Fibroblast of lung (primary cell): ENCODE data around the gene RAB40B.

ENCODE experiments used
- CTCF ChIP-seq, 2 donors: IDR thresholded peaks in 1 of 2; conservative IDR thresholded peaks in 1 of 2; 1 replicate in 1 of 2; 2 replicates in 1 of 2; pipeline ENCODE4 v1.5.1; 2011 to 2012; ENCODE audit warnings: low read length in 2 of 2, control low read depth in 1 of 2, inconsistent platforms in 1 of 2, low read depth in 1 of 2, mild to moderate bottlenecking in 1 of 2
- EZH2 ChIP-seq: IDR thresholded peaks from 2 replicates; pipeline ENCODE4 v1.5.1; 2012; ENCODE audit warnings: low read length, control low read depth, mild to moderate bottlenecking; ENCODE audit errors: missing control alignments

- TF ChIP-seq CTCF (conservative IDR thresholded peaks at IDR 0.05 in 1 of 2, IDR thresholded peaks at IDR 0.05 in 1 of 2; ENCODE audit: low read depth in 1 of 2, low read length in 2 of 2) (no peak), EZH2 (no peak)
Observed at GRCh38 chr17:82709676-82710498, 11.4 kb upstream of the RAB40B start.
